HG03097 (cell line): ENCODE measurements around the gene SLC6A5.

ENCODE experiments used
- ATAC-seq: cut with Tn5 transposase; IDR thresholded peaks from one replicate; pipeline ENCODE4 v1.9.1; 2021; ENCODE audit not compliant: unreplicated experiment, low FRiP score

SLC6A5 gene

GRCh38 chr11:20668131-20668809, 68.9 kb downstream of the SLC6A5 start:
- ATAC-seq: no peak

GRCh38 chr11:20668844-20669819, 69.7 kb downstream of the SLC6A5 start, which contains the start of gene NELL1:
TSS of gene NELL1 (plus strand) at chr11:20669586.
- no peak for ATAC-seq

- no peak for ATAC-seq
Measured at GRCh38 chr11:20669820-20670684, 70.6 kb downstream of the SLC6A5 start.

- no peak for ATAC-seq
Measured at GRCh38 chr11:20670932-20671403, 71.6 kb downstream of the SLC6A5 start.

- no peak for ATAC-seq
Measured at GRCh38 chr11:20671856-20672546, 72.6 kb downstream of the SLC6A5 start.

DNA sequence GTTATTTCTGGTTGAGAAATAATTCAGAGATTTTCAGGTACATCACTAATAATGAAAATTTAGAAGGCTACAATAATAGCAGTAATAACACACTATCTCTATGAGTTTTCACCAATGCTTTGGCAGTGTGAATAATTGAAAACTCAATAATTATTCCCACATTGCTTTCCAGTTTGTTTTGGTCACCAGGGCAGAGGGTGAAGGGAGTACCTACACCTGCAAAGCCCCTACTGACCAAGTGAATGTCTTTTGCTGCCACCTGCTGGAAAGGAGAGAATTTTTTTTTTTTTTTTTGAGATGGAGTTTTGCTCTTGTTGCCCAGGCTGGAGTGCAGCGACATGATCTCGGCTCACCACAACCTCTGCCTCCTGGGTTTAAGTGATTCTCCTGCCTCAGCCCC, 73.2 kb downstream of the SLC6A5 start:
- ATAC-seq: no peak

DNA sequence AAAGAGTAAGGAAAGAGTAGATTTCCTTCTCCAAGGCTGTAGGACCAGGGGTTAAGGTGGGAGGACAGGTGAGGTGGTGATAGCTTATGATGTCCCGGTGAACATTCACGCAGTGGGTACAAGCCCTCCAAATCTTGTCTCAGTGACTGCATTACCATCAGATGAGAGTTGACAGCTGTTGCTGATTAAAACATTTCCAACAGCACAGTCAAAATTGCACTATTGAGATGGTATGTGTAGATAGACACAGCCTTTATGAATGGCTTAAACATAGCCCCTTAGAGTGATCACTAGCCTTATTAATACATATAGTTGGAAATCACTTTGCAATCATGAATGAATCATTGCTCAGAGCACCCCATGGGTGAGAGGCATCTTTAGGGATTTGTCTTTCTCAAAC, 77.2 kb downstream of the SLC6A5 start:
- ATAC-seq: no peak

GRCh38 chr11:20688761-20689160, 89.4 kb downstream of the SLC6A5 start:
- ATAC-seq: no peak

DNA sequence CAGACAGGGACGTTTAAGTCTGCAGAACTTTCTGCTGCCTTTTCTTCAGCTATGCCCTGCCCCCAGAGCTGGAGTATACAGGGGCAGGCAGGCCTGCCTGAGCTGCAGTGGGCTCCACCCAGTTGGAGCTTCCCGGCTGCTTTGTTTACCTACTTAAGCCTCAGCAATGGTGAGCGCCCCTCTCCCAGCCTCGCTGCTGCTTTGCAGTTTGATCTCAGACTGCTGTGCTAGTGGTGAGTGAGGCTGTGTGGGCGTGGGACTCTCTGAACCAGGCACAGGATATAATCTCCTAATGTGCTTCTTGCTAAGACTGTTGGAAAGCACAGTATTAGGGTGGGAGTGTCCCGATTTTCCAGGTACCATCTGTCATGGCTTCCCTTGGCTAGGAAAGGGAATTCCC, 108.5 kb downstream of the SLC6A5 start:
- ATAC-seq: no peak
